GM12875 (cell line): ENCODE measurements around the gene HIPK2.

Experiments
- H3K4me3 ChIP-seq: one replicate; pipeline ENCODE4 v1.5.1; 2011; ENCODE audit warnings: low read depth, low read length, control low read depth
- CTCF ChIP-seq: IDR thresholded peaks from 2 replicates; pipeline ENCODE4 v1.5.1; 2011; ENCODE audit warnings: low read depth, mild to moderate bottlenecking, control low read depth, inconsistent platforms, low read length, moderate library complexity, borderline replicate concordance; ENCODE audit not compliant: insufficient read depth

HIPK2 gene

DNA sequence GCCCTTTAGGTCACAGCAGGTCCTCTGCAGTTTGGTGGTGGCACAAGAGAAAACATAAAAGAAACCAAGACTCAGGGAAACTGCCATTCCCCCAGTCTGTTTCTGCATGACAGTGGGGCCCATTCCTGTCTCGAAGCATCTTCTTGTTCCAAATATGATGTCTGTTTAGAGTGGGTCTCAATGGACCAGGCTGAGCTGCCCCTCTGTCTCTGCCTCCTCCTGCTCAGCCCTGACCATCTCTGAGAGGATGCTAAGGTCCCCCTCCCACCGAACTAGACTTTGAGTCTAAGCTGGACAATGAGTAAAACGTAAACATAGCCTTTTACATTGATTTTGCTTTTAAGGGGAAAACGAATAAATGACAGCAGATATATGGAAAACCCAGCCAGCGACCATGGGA, 213.9 kb downstream of the HIPK2 start:
- no peak for TF ChIP-seq CTCF

DNA sequence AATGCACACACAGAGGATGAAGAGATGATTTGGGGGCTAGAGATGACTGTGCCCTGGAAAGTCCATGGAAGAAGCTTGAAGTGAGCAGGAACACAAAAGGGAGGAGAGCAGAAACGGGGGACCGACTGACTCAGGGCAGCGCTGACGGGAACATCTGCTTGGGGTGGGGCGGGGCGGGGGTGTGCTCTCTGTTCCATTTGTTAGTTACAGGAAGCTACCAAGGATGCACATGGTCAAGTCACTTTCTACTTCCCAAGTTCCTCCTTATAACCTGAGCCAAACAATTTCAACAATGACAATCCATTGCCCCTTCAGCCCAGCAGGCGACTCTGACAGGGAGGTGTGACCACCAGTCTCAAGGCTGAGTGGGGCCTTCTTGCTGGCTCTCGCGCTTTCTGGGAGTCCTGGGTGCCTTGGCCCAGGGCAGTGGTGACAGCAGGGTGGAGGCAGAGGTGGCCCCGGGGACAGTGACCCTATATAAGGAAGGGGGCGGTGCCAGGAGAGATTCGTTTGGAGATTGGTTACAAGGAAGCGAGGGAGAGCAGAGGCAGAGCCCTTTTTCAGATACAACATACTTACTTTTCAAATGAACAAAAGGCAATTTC, 214.7 kb downstream of the HIPK2 start:
- TF ChIP-seq CTCF, result no peak
- no peak overlapping the region for H3K4me3 ChIP-seq

More for the DNA sequence above, 213.9 kb downstream of the HIPK2 start:
- H3K4me3 ChIP-seq, result no peak overlapping the region

- TF ChIP-seq CTCF, result no peak
- H3K4me3 ChIP-seq, result no peak overlapping the region
These were observed 215.3 kb downstream of the HIPK2 start for GRCh38 chr7:139562491-139562890.

- H3K4me3 ChIP-seq, result no peak overlapping the region
- TF ChIP-seq CTCF, result no peak
These were observed 217.1 kb downstream of the HIPK2 start for GRCh38 chr7:139560678-139561077.

- H3K4me3 ChIP-seq, result no peak overlapping the region
- TF ChIP-seq CTCF, result no peak
These were observed 217.6 kb downstream of the HIPK2 start for GRCh38 chr7:139560199-139560598.

GRCh38 chr7:139559364-139560105, 218.3 kb downstream of the HIPK2 start:
- no peak overlapping the region for H3K4me3 ChIP-seq
- no peak for TF ChIP-seq CTCF
